HepG2 (cell line): ENCODE data around the gene LGALS4. TPM values are rescaled to one million over a fixed set of nuclear protein-coding genes. Genes with fewer than 3 reads are reported as not detected.

Experiments used
- ERF ChIP-seq: IDR thresholded peaks from 2 replicates; pipeline ENCODE4 v1.6.1; 2018; ENCODE audit warnings: missing biosample characterization, missing genetic modification reagents
- EZH2 ChIP-seq: conservative IDR thresholded peaks from 2 replicates; pipeline ENCODE4 v1.6.1; 2012; ENCODE audit warnings: mild to moderate bottlenecking, low read depth, low read length, moderate library complexity
- FOXA3 ChIP-seq: IDR thresholded peaks from 2 replicates; pipeline ENCODE4 v1.6.1; 2016; ENCODE audit warnings: missing genetic modification reagents, missing compliant biosample characterization
- HOXA9 ChIP-seq: sonication (generic); formaldehyde crosslinking; IDR thresholded peaks from 2 replicates; pipeline ENCODE4 v1.8.1; 2022; ENCODE audit warnings: missing genetic modification reagents, mild to moderate bottlenecking, moderate library complexity, borderline replicate concordance
- MZF1 ChIP-seq: sonication (generic); formaldehyde crosslinking; IDR thresholded peaks from 2 replicates; pipeline ENCODE4 v1.8.1; 2023; ENCODE audit warnings: mild to moderate bottlenecking, missing genetic modification reagents, borderline replicate concordance
- ONECUT2 ChIP-seq: sonication (generic); formaldehyde crosslinking; IDR thresholded peaks from 2 replicates; pipeline ENCODE4 v1.4.0; 2020; ENCODE audit warnings: missing genetic modification reagents
- PCBP2 ChIP-seq: fragments of 200-400 bp; formaldehyde crosslinking; optimal IDR thresholded peaks from 2 replicates; pipeline ENCODE3; 2018; ENCODE audit warnings: low read length, low read depth; ENCODE audit not compliant: poor library complexity, severe bottlenecking
- POLR2A ChIP-seq, 2 experiments: IDR thresholded peaks; 2 replicates each; pipeline ENCODE4 v1.6.1; 2011; ENCODE audit warnings: low read depth in 2 of 2, low read length in 2 of 2, mild to moderate bottlenecking in 1 of 2, moderate library complexity in 1 of 2; ENCODE audit not compliant: insufficient read depth in 1 of 2
- SOX13 ChIP-seq, 3 experiments: fragments of 450-650 bp in 1 of 3; sonication (generic) in 1 of 3; formaldehyde crosslinking in 1 of 3; IDR thresholded peaks in 2 of 3; conservative IDR thresholded peaks in 1 of 3; 2 replicates each; pipeline versions ENCODE4 v1.5.0 to v1.6.1; 2016 to 2020; ENCODE audit warnings: antibody characterized with exemption in 1 of 3, mild to moderate bottlenecking in 1 of 3, missing compliant biosample characterization in 1 of 3, missing genetic modification reagents in 1 of 3, moderate library complexity in 1 of 3
- STAG1 ChIP-seq: sonication (generic); formaldehyde crosslinking; IDR thresholded peaks from 2 replicates; pipeline ENCODE4 v1.4.0; 2020; ENCODE audit warnings: missing genetic modification reagents
- ZBTB8A ChIP-seq: sonication (generic); formaldehyde crosslinking; IDR thresholded peaks from 2 replicates; pipeline ENCODE4 v1.4.0; 2020; ENCODE audit warnings: mild to moderate bottlenecking, low read depth, missing genetic modification reagents, borderline replicate concordance
- ZNF121 ChIP-seq: sonication (generic); formaldehyde crosslinking; IDR thresholded peaks from 2 replicates; pipeline ENCODE4 v1.5.0; 2020; ENCODE audit warnings: mild to moderate bottlenecking, missing genetic modification reagents
- ZNF30 ChIP-seq: sonication (generic); formaldehyde crosslinking; IDR thresholded peaks from 2 replicates; pipeline ENCODE4 v1.5.0; 2020; ENCODE audit warnings: mild to moderate bottlenecking, missing genetic modification reagents
- ZNF331 ChIP-seq: sonication (generic); formaldehyde crosslinking; IDR thresholded peaks from 2 replicates; pipeline ENCODE4 v1.4.0; 2020; ENCODE audit warnings: missing genetic modification reagents
- ZNF607 ChIP-seq: sonication (generic); formaldehyde crosslinking; IDR thresholded peaks from 2 replicates; pipeline ENCODE4 v1.5.1; 2020; ENCODE audit warnings: missing genetic modification reagents, mild to moderate bottlenecking, borderline replicate concordance
- ZNF737 ChIP-seq: sonication (generic); formaldehyde crosslinking; IDR thresholded peaks from 2 replicates; pipeline ENCODE4 v1.5.0; 2020; ENCODE audit warnings: missing genetic modification reagents, mild to moderate bottlenecking, borderline replicate concordance
- ZNF850 ChIP-seq: sonication (generic); formaldehyde crosslinking; conservative IDR thresholded peaks from 2 replicates; pipeline ENCODE4 v1.9.0; 2021; ENCODE audit warnings: mild to moderate bottlenecking, missing genetic modification reagents
- ZSCAN22 ChIP-seq: sonication (generic); formaldehyde crosslinking; IDR thresholded peaks from 2 replicates; pipeline ENCODE4 v1.4.0; 2020; ENCODE audit warnings: mild to moderate bottlenecking, missing genetic modification reagents
- polyA plus RNA-seq, 8 experiments: library from polyadenylated mRNA; depleted of rRNA in 3 of 8; stranded (reverse) in 7 of 8; unstranded in 1 of 8; fragments of >200 nt; fragmentation: Illumina TruSeq in 4 of 8; extraction: Trizol in 4 of 8; gene quantifications; 2 replicates each; pipeline versions ENCODE4 v1.2.1 to v1.2.3, GENCODE V29; 2011 to 2016; ENCODE audit warnings: low read depth in 4 of 8, missing spikeins in 1 of 8, mixed read lengths in 1 of 8; ENCODE audit not compliant: insufficient read depth in 1 of 8
- total RNA-seq, 5 experiments: library from RNA; depleted of rRNA; stranded (reverse); fragments of >200 nt; fragmentation: Illumina TruSeq; extraction: Trizol; gene quantifications; 2 replicates each; pipeline ENCODE4 v1.2.3, GENCODE V29; 2016; ENCODE audit warnings: low read depth in 1 of 5
- TF ChIP-seq, protein P1 (sequence below): sonication (generic); formaldehyde crosslinking; IDR thresholded peaks from 2 replicates; pipeline ENCODE4 v1.5.1; 2020; ENCODE audit warnings: missing genetic modification reagents, mild to moderate bottlenecking, borderline replicate concordance
- TF ChIP-seq, protein P2 (sequence below): IDR thresholded peaks from 2 replicates; pipeline ENCODE4 v1.6.1; 2016; ENCODE audit warnings: mild to moderate bottlenecking
- TF ChIP-seq, protein P3 (sequence below): sonication (generic); formaldehyde crosslinking; IDR thresholded peaks from 2 replicates; pipeline ENCODE4 v1.4.0; 2020; ENCODE audit warnings: missing genetic modification reagents
- TF ChIP-seq, protein P4 (sequence below): IDR thresholded peaks from 2 replicates; pipeline ENCODE4 v1.6.1; 2016; ENCODE audit warnings: low read depth, missing genetic modification reagents, missing compliant biosample characterization

Gene LGALS4
- total and polyA plus RNA-seq, 2 of the 13 experiments (the other 11 are each of a cell fraction or from before 2014, with no cell fraction given): 0.24 to 0.71 TPM

DNA sequence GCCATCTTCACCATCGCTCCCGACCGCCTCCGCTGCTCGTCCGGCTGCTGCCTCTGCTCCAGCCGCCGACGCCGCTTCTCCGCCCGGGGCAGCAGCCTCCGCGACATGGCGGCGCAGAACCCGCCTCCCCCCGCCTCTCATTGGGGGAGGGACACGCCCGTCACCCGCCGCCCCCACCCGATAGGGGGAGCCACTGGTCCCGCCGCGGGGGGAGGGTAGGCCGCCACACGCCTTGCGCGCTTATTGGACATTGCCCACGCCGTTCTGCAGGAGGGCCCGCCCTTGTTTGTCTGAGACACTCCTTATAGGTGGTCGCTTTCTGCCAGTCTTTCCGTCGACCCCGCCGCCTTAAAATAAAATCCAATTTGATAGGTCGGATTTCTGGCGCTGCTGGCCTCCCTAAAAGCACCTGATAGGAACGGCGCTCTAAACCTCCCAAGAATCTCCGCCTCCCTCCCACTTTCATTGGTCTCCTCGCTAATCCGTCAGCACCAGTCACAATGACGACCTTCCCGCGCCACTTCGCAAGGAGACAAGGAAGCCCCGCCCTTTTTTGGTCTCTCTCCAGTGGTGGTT lies 37.2 kb upstream of the LGALS4 start, which contains the start of gene HNRNPL (continued):
- TF ChIP-seq, protein P1, sequence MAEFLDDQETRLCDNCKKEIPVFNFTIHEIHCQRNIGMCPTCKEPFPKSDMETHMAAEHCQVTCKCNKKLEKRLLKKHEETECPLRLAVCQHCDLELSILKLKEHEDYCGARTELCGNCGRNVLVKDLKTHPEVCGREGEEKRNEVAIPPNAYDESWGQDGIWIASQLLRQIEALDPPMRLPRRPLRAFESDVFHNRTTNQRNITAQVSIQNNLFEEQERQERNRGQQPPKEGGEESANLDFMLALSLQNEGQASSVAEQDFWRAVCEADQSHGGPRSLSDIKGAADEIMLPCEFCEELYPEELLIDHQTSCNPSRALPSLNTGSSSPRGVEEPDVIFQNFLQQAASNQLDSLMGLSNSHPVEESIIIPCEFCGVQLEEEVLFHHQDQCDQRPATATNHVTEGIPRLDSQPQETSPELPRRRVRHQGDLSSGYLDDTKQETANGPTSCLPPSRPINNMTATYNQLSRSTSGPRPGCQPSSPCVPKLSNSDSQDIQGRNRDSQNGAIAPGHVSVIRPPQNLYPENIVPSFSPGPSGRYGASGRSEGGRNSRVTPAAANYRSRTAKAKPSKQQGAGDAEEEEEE (CRISPR knock-in tag): no peak
- TF ChIP-seq SOX13 (IDR thresholded peaks at IDR 0.05) (no peak), SOX13 (CRISPR knock-in tag; conservative IDR thresholded peaks at IDR 0.05 in 1 of 2, IDR thresholded peaks at IDR 0.05 in 1 of 2) (no peak; a peak in 1 of 4 replicates), ZNF121 (CRISPR knock-in tag) (no peak), EZH2 (no peak), PCBP2 (no peak), ZBTB8A (peak; percentile 96; the same call in 1 of the 2 replicates), ZNF850 (CRISPR knock-in tag) (0 out of 2 replicates have a peak, but pooled peaks have one; percentile 43), ZNF737 (CRISPR knock-in tag) (no peak), POLR2A (IDR thresholded peaks at IDR 0.05; ENCODE audit: insufficient read depth in 1 of 2, low read depth in 2 of 2, low read length in 2 of 2) (peak; percentile 67 to 80; a peak in 3 of 4 replicates), ONECUT2 (no peak), ZNF30 (no peak), ZNF331 (CRISPR knock-in tag) (no peak; the same call in 1 of the 2 replicates), ZNF607 (CRISPR knock-in tag) (no peak), ZSCAN22 (CRISPR knock-in tag) (no peak), MZF1 (CRISPR knock-in tag) (no peak), STAG1 (no peak), HOXA9 (CRISPR knock-in tag) (no peak), FOXA3 (CRISPR knock-in tag) (no peak; the same call in 1 of the 2 replicates), ERF (CRISPR knock-in tag) (no peak)
- TF ChIP-seq, protein P2, sequence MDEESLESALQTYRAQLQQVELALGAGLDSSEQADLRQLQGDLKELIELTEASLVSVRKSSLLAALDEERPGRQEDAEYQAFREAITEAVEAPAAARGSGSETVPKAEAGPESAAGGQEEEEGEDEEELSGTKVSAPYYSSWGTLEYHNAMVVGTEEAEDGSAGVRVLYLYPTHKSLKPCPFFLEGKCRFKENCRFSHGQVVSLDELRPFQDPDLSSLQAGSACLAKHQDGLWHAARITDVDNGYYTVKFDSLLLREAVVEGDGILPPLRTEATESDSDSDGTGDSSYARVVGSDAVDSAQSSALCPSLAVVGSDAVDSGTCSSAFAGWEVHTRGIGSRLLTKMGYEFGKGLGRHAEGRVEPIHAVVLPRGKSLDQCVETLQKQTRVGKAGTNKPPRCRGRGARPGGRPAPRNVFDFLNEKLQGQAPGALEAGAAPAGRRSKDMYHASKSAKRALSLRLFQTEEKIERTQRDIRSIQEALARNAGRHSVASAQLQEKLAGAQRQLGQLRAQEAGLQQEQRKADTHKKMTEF (CRISPR knock-in tag): no peak
- TF ChIP-seq, protein P3, sequence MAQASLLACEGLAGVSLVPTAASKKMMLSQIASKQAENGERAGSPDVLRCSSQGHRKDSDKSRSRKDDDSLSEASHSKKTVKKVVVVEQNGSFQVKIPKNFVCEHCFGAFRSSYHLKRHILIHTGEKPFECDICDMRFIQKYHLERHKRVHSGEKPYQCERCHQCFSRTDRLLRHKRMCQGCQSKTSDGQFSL: no peak; the same call in 1 of the 2 replicates
- TF ChIP-seq, protein P4, sequence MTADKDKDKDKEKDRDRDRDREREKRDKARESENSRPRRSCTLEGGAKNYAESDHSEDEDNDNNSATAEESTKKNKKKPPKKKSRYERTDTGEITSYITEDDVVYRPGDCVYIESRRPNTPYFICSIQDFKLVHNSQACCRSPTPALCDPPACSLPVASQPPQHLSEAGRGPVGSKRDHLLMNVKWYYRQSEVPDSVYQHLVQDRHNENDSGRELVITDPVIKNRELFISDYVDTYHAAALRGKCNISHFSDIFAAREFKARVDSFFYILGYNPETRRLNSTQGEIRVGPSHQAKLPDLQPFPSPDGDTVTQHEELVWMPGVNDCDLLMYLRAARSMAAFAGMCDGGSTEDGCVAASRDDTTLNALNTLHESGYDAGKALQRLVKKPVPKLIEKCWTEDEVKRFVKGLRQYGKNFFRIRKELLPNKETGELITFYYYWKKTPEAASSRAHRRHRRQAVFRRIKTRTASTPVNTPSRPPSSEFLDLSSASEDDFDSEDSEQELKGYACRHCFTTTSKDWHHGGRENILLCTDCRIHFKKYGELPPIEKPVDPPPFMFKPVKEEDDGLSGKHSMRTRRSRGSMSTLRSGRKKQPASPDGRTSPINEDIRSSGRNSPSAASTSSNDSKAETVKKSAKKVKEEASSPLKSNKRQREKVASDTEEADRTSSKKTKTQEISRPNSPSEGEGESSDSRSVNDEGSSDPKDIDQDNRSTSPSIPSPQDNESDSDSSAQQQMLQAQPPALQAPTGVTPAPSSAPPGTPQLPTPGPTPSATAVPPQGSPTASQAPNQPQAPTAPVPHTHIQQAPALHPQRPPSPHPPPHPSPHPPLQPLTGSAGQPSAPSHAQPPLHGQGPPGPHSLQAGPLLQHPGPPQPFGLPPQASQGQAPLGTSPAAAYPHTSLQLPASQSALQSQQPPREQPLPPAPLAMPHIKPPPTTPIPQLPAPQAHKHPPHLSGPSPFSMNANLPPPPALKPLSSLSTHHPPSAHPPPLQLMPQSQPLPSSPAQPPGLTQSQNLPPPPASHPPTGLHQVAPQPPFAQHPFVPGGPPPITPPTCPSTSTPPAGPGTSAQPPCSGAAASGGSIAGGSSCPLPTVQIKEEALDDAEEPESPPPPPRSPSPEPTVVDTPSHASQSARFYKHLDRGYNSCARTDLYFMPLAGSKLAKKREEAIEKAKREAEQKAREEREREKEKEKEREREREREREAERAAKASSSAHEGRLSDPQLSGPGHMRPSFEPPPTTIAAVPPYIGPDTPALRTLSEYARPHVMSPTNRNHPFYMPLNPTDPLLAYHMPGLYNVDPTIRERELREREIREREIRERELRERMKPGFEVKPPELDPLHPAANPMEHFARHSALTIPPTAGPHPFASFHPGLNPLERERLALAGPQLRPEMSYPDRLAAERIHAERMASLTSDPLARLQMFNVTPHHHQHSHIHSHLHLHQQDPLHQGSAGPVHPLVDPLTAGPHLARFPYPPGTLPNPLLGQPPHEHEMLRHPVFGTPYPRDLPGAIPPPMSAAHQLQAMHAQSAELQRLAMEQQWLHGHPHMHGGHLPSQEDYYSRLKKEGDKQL (CRISPR knock-in tag): no peak
